IPS DF 6.9 (cell line): ENCODE results near the gene GPATCH11.

Source experiments
- DNase-seq: peaks from one replicate; pipeline ENCODE4 v3.0.0-alpha.2; 2013; ENCODE audit warnings: low read depth, low spot score
- H3K27ac ChIP-seq: one replicate; pipeline ENCODE4 v1.5.1; 2013; ENCODE audit warnings: low read length, control low read depth
- H3K27me3 ChIP-seq: 2 replicates; pipeline ENCODE4 v1.6.1; 2013; ENCODE audit warnings: mild to moderate bottlenecking, low read length; ENCODE audit not compliant: control insufficient read depth, insufficient read depth
- H3K36me3 ChIP-seq: 2 replicates; pipeline ENCODE4 v1.6.1; 2013; ENCODE audit warnings: low read length; ENCODE audit not compliant: control insufficient read depth, insufficient read depth
- H3K4me1 ChIP-seq: 2 replicates; pipeline ENCODE4 v1.6.1; 2013; ENCODE audit warnings: low read length; ENCODE audit not compliant: control insufficient read depth, insufficient read depth
- H3K4me3 ChIP-seq: 2 replicates; pipeline ENCODE4 v1.5.1; 2013; ENCODE audit warnings: mild to moderate bottlenecking, low read length
- H3K9me3 ChIP-seq: 2 replicates; pipeline ENCODE4 v1.6.1; 2013; ENCODE audit warnings: low read length, inconsistent platforms; ENCODE audit not compliant: control insufficient read depth, insufficient read depth
- WGBS: extraction: QIAGEN DNeasy Blood & Tissue Kit; methylation state at CpG from one replicate; pipeline ENCODE4 v1.1.7; 2013; ENCODE audit warnings: mixed read lengths, missing lambda C conversion rate; ENCODE audit not compliant: insufficient read length, insufficient coverage; 5-methylcytosine and 5-hydroxymethylcytosine counted together

Gene GPATCH11

GRCh38 chr2:37105150-37105549 is 20.8 kb downstream of the GPATCH11 start:
- no peak overlapping the region for H3K27ac ChIP-seq
- no peaks in the 10 kb centered on the region; the same call in 1 of the 2 replicates for H3K36me3 ChIP-seq
- H3K4me1 ChIP-seq = no peaks in the 10 kb centered on the region
- no CpG with 5 or more reads among the region's 5 CpGs for WGBS
- H3K9me3 ChIP-seq = no peaks in the 10 kb centered on the region
- DNase-seq = peak; percentile 5
- no peaks in the 10 kb centered on the region for H3K27me3 ChIP-seq
- H3K4me3 ChIP-seq = no peak overlapping the region

- WGBS = no CpG with 5 or more reads among the region's 4 CpGs
Observed at GRCh38 chr2:37109523-37109922, 25.2 kb downstream of the GPATCH11 start.

GRCh38 chr2:37110306-37111212 is 26.2 kb downstream of the GPATCH11 start:
- Histone ChIP-seq H3K36me3 (no peaks in the 10 kb centered on the region; the same call in 1 of the 2 replicates), H3K4me1 (no peaks in the 10 kb centered on the region), H3K27me3 (no peaks in the 10 kb centered on the region), H3K27ac (no peak overlapping the region), H3K9me3 (no peaks in the 10 kb centered on the region), H3K4me3 (no peak overlapping the region)
- DNase-seq = no peak
- no CpG with 5 or more reads among the region's 4 CpGs for WGBS

More at GRCh38 chr2:37109523-37109922, 25.2 kb downstream of the GPATCH11 start:
- Histone ChIP-seq H3K9me3 (no peaks in the 10 kb centered on the region), H3K4me3 (no peak overlapping the region), H3K4me1 (no peaks in the 10 kb centered on the region), H3K36me3 (no peaks in the 10 kb centered on the region; the same call in 1 of the 2 replicates), H3K27me3 (no peaks in the 10 kb centered on the region), H3K27ac (no peak overlapping the region)
- DNase-seq = no peak

GRCh38 chr2:37111958-37112357 is 27.6 kb downstream of the GPATCH11 start:
- no CpG with 5 or more reads among the region's 2 CpGs for WGBS
- no peak for DNase-seq
- H3K9me3 ChIP-seq = no peaks in the 10 kb centered on the region

GRCh38 chr2:37117566-37117965 is 33.2 kb downstream of the GPATCH11 start:
- Histone ChIP-seq H3K36me3 (no peaks in the 10 kb centered on the region; the same call in 1 of the 2 replicates), H3K27me3 (no peaks in the 10 kb centered on the region), H3K27ac (no peak overlapping the region), H3K4me3 (no peak overlapping the region), H3K4me1 (no peaks in the 10 kb centered on the region), H3K9me3 (no peaks in the 10 kb centered on the region)
- no CpG with 5 or more reads among the region's 1 CpG for WGBS
- no peak for DNase-seq

More at GRCh38 chr2:37111958-37112357, 27.6 kb downstream of the GPATCH11 start:
- Histone ChIP-seq H3K36me3 (no peaks in the 10 kb centered on the region; the same call in 1 of the 2 replicates), H3K4me3 (no peak overlapping the region), H3K27me3 (no peaks in the 10 kb centered on the region), H3K27ac (no peak overlapping the region), H3K4me1 (no peaks in the 10 kb centered on the region)

GRCh38 chr2:37119157-37119556 is 34.8 kb downstream of the GPATCH11 start:
- no peak overlapping the region for H3K4me3 ChIP-seq
- H3K27me3 ChIP-seq = no peaks in the 10 kb centered on the region
- H3K36me3 ChIP-seq = no peaks in the 10 kb centered on the region; the same call in 1 of the 2 replicates
- no peaks in the 10 kb centered on the region for H3K4me1 ChIP-seq
- WGBS = no CpG with 5 or more reads among the region's 5 CpGs
- no peaks in the 10 kb centered on the region for H3K9me3 ChIP-seq
- DNase-seq = no peak
- H3K27ac ChIP-seq = no peak overlapping the region

GRCh38 chr2:37125416-37125815 is 41.1 kb downstream of the GPATCH11 start:
- DNase-seq = no peak
- Histone ChIP-seq H3K36me3 (peaks cover 3% of the 10 kb centered on the region; the same call in 1 of the 2 replicates), H3K27ac (no peak overlapping the region), H3K9me3 (no peaks in the 10 kb centered on the region), H3K4me1 (no peaks in the 10 kb centered on the region), H3K4me3 (no peak overlapping the region), H3K27me3 (no peaks in the 10 kb centered on the region)
- WGBS = no CpG with 5 or more reads among the region's 2 CpGs

GRCh38 chr2:37132914-37133313 is 48.6 kb downstream of the GPATCH11 start:
- H3K36me3 ChIP-seq = peaks cover 8% of the 10 kb centered on the region; the same call in 1 of the 2 replicates

GRCh38 chr2:37142546-37142945 is 58.2 kb downstream of the GPATCH11 start:
- Histone ChIP-seq H3K27ac (no peak overlapping the region), H3K27me3 (no peaks in the 10 kb centered on the region), H3K4me1 (no peaks in the 10 kb centered on the region), H3K4me3 (no peak overlapping the region), H3K9me3 (no peaks in the 10 kb centered on the region), H3K36me3 (peaks cover 4% of the 10 kb centered on the region; the same call in 1 of the 2 replicates)
- DNase-seq = no peak

More at GRCh38 chr2:37132914-37133313, 48.6 kb downstream of the GPATCH11 start:
- WGBS = no CpG with 5 or more reads among the region's 6 CpGs
- Histone ChIP-seq H3K4me3 (no peak overlapping the region), H3K9me3 (no peaks in the 10 kb centered on the region), H3K27me3 (no peaks in the 10 kb centered on the region; the same call in none of the 2 replicates), H3K27ac (no peak overlapping the region), H3K4me1 (no peaks in the 10 kb centered on the region)
- DNase-seq = no peak

GRCh38 chr2:37143974-37144373 is 59.7 kb downstream of the GPATCH11 start:
- no CpG with 5 or more reads among the region's 1 CpG for WGBS
- no peaks in the 10 kb centered on the region for H3K4me1 ChIP-seq

More at GRCh38 chr2:37143974-37144373, 59.7 kb downstream of the GPATCH11 start:
- Histone ChIP-seq H3K27ac (no peak overlapping the region), H3K27me3 (no peaks in the 10 kb centered on the region), H3K9me3 (no peaks in the 10 kb centered on the region), H3K36me3 (peaks cover 4% of the 10 kb centered on the region; the same call in 1 of the 2 replicates), H3K4me3 (no peak overlapping the region)
- no peak for DNase-seq
